Liver (tissue), 9 donors: ENCODE data around the gene DISC1. TPM values are rescaled to one million over a fixed set of nuclear protein-coding genes. Genes with fewer than 3 reads are reported as not detected.

Experiments used
- DNase-seq: peaks from one replicate; pipeline ENCODE4 v3.0.0-alpha.2; 2017; ENCODE audit warnings: low spot score
- H3K27ac ChIP-seq, 2 donors: one replicate each; pipeline ENCODE4 v1.7.0; 2013; ENCODE audit warnings: inconsistent platforms in 2 of 2, low read length in 2 of 2, control low read depth in 1 of 2, low read depth in 1 of 2, mild to moderate bottlenecking in 1 of 2
- H3K27me3 ChIP-seq, 4 donors: one replicate each; pipeline versions ENCODE4 v1.6.1 to v1.7.0; 2013; ENCODE audit warnings: low read length in 3 of 4, inconsistent platforms in 1 of 4, mild to moderate bottlenecking in 1 of 4, moderate library complexity in 1 of 4; ENCODE audit not compliant: control insufficient read depth in 4 of 4, insufficient read depth in 4 of 4
- H3K36me3 ChIP-seq, 4 donors: one replicate each; pipeline versions ENCODE4 v1.6.1 to v1.7.0; 2013; ENCODE audit warnings: low read length in 3 of 4, mild to moderate bottlenecking in 3 of 4, low read depth in 1 of 4, moderate library complexity in 1 of 4; ENCODE audit not compliant: control insufficient read depth in 4 of 4, insufficient read depth in 3 of 4
- H3K4me1 ChIP-seq, 4 donors: one replicate each; pipeline versions ENCODE4 v1.6.1 to v1.7.0; 2013; ENCODE audit warnings: low read length in 3 of 4, mild to moderate bottlenecking in 3 of 4, moderate library complexity in 1 of 4; ENCODE audit not compliant: control insufficient read depth in 4 of 4, insufficient read depth in 4 of 4
- H3K4me3 ChIP-seq, 3 donors: one replicate each; pipeline versions ENCODE4 v1.6.1 to v1.7.0; 2013; ENCODE audit warnings: low read length in 3 of 3, control low read depth in 1 of 3, low read depth in 1 of 3, mild to moderate bottlenecking in 1 of 3
- H3K9ac ChIP-seq, 2 donors: one replicate each; pipeline ENCODE4 v1.7.0; 2013; ENCODE audit warnings: low read length in 2 of 2, mild to moderate bottlenecking in 2 of 2, moderate library complexity in 2 of 2, control low read depth in 1 of 2, low read depth in 1 of 2
- H3K9me3 ChIP-seq, 4 donors: one replicate each; pipeline versions ENCODE4 v1.6.1 to v1.7.0; 2013; ENCODE audit warnings: low read length in 3 of 4; ENCODE audit not compliant: control insufficient read depth in 4 of 4
- ATF3 ChIP-seq: IDR thresholded peaks from 2 replicates; pipeline ENCODE4 v1.6.1; 2016; ENCODE audit warnings: antibody characterized with exemption
- CTCF ChIP-seq: fragments of 150-350 bp; IDR thresholded peaks from 2 replicates; pipeline ENCODE4 v1.5.1; 2017; ENCODE audit warnings: improper control_type of control experiment, low read depth, low read length; ENCODE audit not compliant: missing input control
- EGR1 ChIP-seq, 2 donors: IDR thresholded peaks; 2 replicates each; pipeline ENCODE4 v1.6.1; 2016 to 2018; ENCODE audit warnings: antibody characterized with exemption in 2 of 2, low read depth in 2 of 2
- FOXA1 ChIP-seq: IDR thresholded peaks from 2 replicates; pipeline ENCODE4 v1.6.1; 2016; ENCODE audit warnings: antibody characterized with exemption
- FOXA2 ChIP-seq: IDR thresholded peaks from 2 replicates; pipeline ENCODE4 v1.6.1; 2016; ENCODE audit warnings: antibody characterized with exemption
- GABPA ChIP-seq, 2 donors: IDR thresholded peaks in 1 of 2; conservative IDR thresholded peaks in 1 of 2; 2 replicates each; pipeline ENCODE4 v1.6.1; 2016; ENCODE audit warnings: antibody characterized with exemption in 2 of 2, mild to moderate bottlenecking in 1 of 2, moderate library complexity in 1 of 2
- HNF4A ChIP-seq, 2 donors: conservative IDR thresholded peaks; 2 replicates each; pipeline ENCODE4 v1.6.1; 2016; ENCODE audit warnings: antibody characterized with exemption in 2 of 2, mild to moderate bottlenecking in 2 of 2
- HNF4G ChIP-seq: IDR thresholded peaks from 2 replicates; pipeline ENCODE4 v1.6.1; 2016; ENCODE audit warnings: antibody characterized with exemption
- NR2F2 ChIP-seq: IDR thresholded peaks from 2 replicates; pipeline ENCODE4 v1.6.1; 2016; ENCODE audit warnings: antibody characterized with exemption
- RAD21 ChIP-seq, 2 donors: IDR thresholded peaks; 2 replicates each; pipeline ENCODE4 v1.6.1; 2016; ENCODE audit warnings: antibody characterized with exemption in 2 of 2, mild to moderate bottlenecking in 2 of 2
- RXRA ChIP-seq, 2 donors: IDR thresholded peaks; 2 replicates each; pipeline ENCODE4 v1.6.1; 2017 to 2018; ENCODE audit warnings: antibody characterized with exemption in 2 of 2, mild to moderate bottlenecking in 1 of 2
- SP1 ChIP-seq: IDR thresholded peaks from 2 replicates; pipeline ENCODE4 v1.6.1; 2018; ENCODE audit warnings: antibody characterized with exemption, mild to moderate bottlenecking
- TAF1 ChIP-seq: conservative IDR thresholded peaks from 2 replicates; pipeline ENCODE4 v1.6.1; 2016; ENCODE audit warnings: antibody characterized with exemption, mild to moderate bottlenecking
- YY1 ChIP-seq: IDR thresholded peaks from 2 replicates; pipeline ENCODE4 v1.6.1; 2016; ENCODE audit warnings: antibody characterized with exemption, mild to moderate bottlenecking
- ZBTB33 ChIP-seq: IDR thresholded peaks from 2 replicates; pipeline ENCODE4 v1.6.1; 2016; ENCODE audit warnings: antibody characterized with exemption
- WGBS: extraction: QIAGEN DNeasy Blood & Tissue Kit; methylation state at CpG from one replicate; pipeline ENCODE4 v1.1.7; 2013; 5-methylcytosine and 5-hydroxymethylcytosine counted together
- polyA plus RNA-seq, 2 donors: library from polyadenylated mRNA; stranded (reverse) in 1 of 2; unstranded in 1 of 2; fragments of 200-250 nt in 1 of 2; fragments of >200 nt in 1 of 2; fragmentation: Nextera tagmentation in 1 of 2; extraction: Ambion mirVana in 1 of 2; gene quantifications; one replicate each; pipeline versions ENCODE4 v1.2.1 to v1.2.3, GENCODE V29; 2013 to 2015
- total RNA-seq, 2 donors: library from RNA; depleted of rRNA; stranded (reverse); fragments of >200 nt; gene quantifications; one replicate each; pipeline ENCODE4 v1.2.3, GENCODE V29; 2014
- TF ChIP-seq, protein P1 (sequence below): IDR thresholded peaks from 2 replicates; pipeline ENCODE4 v1.6.1; 2016; ENCODE audit warnings: antibody characterized with exemption
- TF ChIP-seq, protein P2 (sequence below): IDR thresholded peaks from 2 replicates; pipeline ENCODE4 v1.6.1; 2016; ENCODE audit warnings: antibody characterized with exemption, mild to moderate bottlenecking
- donor health status: healthy.
- donor health status: healthy.
- donor health status: healthy.
- donor health status: healthy.
- donor health status: healthy.

Gene DISC1
- total and polyA plus RNA-seq, 4 donors = 0.45 to 6.3 (median 2.3) TPM

GRCh38 chr1:231665101-231665500, 38.5 kb downstream of the DISC1 start:
- no peaks in the 10 kb centered on the region for H3K4me1 ChIP-seq
- H3K4me3 ChIP-seq = no peak overlapping the region
- H3K36me3 ChIP-seq = no peaks in the 10 kb centered on the region
- 83% methylated on average over 5 of the region's 5 CpGs for WGBS
- DNase-seq = no peak
- TF ChIP-seq FOXA1 = no peak
- TF ChIP-seq RXRA (IDR thresholded peaks at IDR 0.05) = no peak
- no peak for TF ChIP-seq HNF4A (conservative IDR thresholded peaks at IDR 0.05)
- TF ChIP-seq, protein P1, sequence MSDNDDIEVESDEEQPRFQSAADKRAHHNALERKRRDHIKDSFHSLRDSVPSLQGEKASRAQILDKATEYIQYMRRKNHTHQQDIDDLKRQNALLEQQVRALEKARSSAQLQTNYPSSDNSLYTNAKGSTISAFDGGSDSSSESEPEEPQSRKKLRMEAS = no peak
- TF ChIP-seq ZBTB33 = no peak
- TF ChIP-seq NR2F2 = no peak
- TF ChIP-seq FOXA2 = no peak
- TF ChIP-seq TAF1 = no peak
- TF ChIP-seq CTCF = no peak
- no peak for TF ChIP-seq SP1
- no peak overlapping the region for H3K9ac ChIP-seq
- peaks cover 0 to 5% (median 3%) of the 10 kb centered on the region in 4 donors for H3K9me3 ChIP-seq
- no peaks in the 10 kb centered on the region for H3K27me3 ChIP-seq
- no peak overlapping the region for H3K27ac ChIP-seq

DNA sequence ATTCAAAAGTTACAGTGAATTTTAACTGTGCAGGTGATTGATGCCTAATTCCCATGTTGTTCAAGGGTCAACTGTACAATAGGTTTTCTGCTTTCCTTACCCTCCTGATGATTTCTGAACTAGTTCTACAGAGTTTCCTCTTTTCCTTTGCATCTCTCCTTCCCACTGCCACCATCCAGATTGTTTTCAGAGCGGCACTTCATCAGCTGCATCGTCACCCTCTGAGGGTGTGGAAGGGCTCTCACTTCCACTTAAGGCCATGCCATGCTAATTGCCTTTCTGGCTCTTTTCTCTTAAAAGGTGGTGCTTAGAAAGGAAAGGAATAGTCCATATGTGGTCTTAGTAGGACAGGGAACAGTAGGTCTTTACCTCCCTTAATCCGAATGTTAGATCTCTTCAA, 39.1 kb downstream of the DISC1 start:
- Histone ChIP-seq H3K4me3 (no peak overlapping the region), H3K9ac (no peak overlapping the region), H3K9me3 (peaks cover 1 to 11% (median 4%) of the 10 kb centered on the region in 4 donors), H3K4me1 (no peaks in the 10 kb centered on the region), H3K36me3 (no peaks in the 10 kb centered on the region), H3K27ac (no peak overlapping the region), H3K27me3 (no peaks in the 10 kb centered on the region)
- 91% methylated on average over 3 of the region's 3 CpGs for WGBS
- TF ChIP-seq, protein P2, sequence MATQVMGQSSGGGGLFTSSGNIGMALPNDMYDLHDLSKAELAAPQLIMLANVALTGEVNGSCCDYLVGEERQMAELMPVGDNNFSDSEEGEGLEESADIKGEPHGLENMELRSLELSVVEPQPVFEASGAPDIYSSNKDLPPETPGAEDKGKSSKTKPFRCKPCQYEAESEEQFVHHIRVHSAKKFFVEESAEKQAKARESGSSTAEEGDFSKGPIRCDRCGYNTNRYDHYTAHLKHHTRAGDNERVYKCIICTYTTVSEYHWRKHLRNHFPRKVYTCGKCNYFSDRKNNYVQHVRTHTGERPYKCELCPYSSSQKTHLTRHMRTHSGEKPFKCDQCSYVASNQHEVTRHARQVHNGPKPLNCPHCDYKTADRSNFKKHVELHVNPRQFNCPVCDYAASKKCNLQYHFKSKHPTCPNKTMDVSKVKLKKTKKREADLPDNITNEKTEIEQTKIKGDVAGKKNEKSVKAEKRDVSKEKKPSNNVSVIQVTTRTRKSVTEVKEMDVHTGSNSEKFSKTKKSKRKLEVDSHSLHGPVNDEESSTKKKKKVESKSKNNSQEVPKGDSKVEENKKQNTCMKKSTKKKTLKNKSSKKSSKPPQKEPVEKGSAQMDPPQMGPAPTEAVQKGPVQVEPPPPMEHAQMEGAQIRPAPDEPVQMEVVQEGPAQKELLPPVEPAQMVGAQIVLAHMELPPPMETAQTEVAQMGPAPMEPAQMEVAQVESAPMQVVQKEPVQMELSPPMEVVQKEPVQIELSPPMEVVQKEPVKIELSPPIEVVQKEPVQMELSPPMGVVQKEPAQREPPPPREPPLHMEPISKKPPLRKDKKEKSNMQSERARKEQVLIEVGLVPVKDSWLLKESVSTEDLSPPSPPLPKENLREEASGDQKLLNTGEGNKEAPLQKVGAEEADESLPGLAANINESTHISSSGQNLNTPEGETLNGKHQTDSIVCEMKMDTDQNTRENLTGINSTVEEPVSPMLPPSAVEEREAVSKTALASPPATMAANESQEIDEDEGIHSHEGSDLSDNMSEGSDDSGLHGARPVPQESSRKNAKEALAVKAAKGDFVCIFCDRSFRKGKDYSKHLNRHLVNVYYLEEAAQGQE = no peak
- TF ChIP-seq HNF4G = no peak
- TF ChIP-seq FOXA1 = no peak
- no peak for TF ChIP-seq YY1
- TF ChIP-seq RAD21 (IDR thresholded peaks at IDR 0.05) = no peak
- no peak for TF ChIP-seq NR2F2
- TF ChIP-seq, protein P1 = no peak
- no peak for TF ChIP-seq HNF4A (conservative IDR thresholded peaks at IDR 0.05)
- TF ChIP-seq ATF3 = no peak
- no peak for TF ChIP-seq TAF1
- TF ChIP-seq ZBTB33 = no peak
- no peak for TF ChIP-seq FOXA2
- TF ChIP-seq CTCF = no peak
- TF ChIP-seq GABPA (IDR thresholded peaks at IDR 0.05 in 1 of 2, conservative IDR thresholded peaks at IDR 0.05 in 1 of 2) = no peak
- no peak for TF ChIP-seq EGR1 (IDR thresholded peaks at IDR 0.05; ENCODE audit: low read depth in 2 of 2)
- TF ChIP-seq RXRA (IDR thresholded peaks at IDR 0.05) = no peak
- TF ChIP-seq SP1 = no peak
- DNase-seq = no peak
